PC-9 (cell line): ENCODE results near the gene TSEN34. TPM values are rescaled to one million over a fixed set of nuclear protein-coding genes. Genes with fewer than 3 reads are reported as not detected.

ENCODE experiments used
- Bru-seq: library from RNA; stranded (reverse); fragments of 400-500 nt; gene quantifications from one replicate; lab custom pipeline; 2021; lab: Mats Ljungman, UMichigan
- BruChase-seq, 2 experiments: library from RNA; stranded (reverse); fragments of 400-500 nt; gene quantifications; one replicate each; lab custom pipeline; 2021; lab: Mats Ljungman, UMichigan
- BruUV-seq: library from RNA; stranded (reverse); fragments of 400-500 nt; replicated peaks from 2 replicates; lab custom pipeline; 2021; lab: Mats Ljungman, UMichigan
- CTCF ChIA-PET: fragments of 300-600 bp; sonication (Branson Sonifier 250); formaldehyde crosslinking; loops from one replicate; lab custom pipeline; 2022; ENCODE audit warnings: antibody characterized with exemption; lab: Charles Lee
- POLR2A ChIA-PET: fragments of 300-600 bp; sonication (Branson Sonifier 250); formaldehyde crosslinking; loops from one replicate; lab custom pipeline; 2022; ENCODE audit warnings: antibody characterized with exemption; ENCODE audit not compliant: unreplicated experiment; lab: Charles Lee
- DNase-seq, 2 experiments: peaks; one replicate each; pipeline versions ENCODE4 v3.0.0 to v3.0.0-alpha.2; 2015 to 2022; ENCODE audit warnings: mixed read lengths in 1 of 2
- H2AFZ ChIP-seq: fragments of 200-600 bp; sonication (generic); 2 replicates; pipeline ENCODE4 v1.8.1; 2017; ENCODE audit warnings: antibody characterized with exemption
- H3F3A ChIP-seq: fragments of 200-600 bp; sonication (generic); 2 replicates; pipeline ENCODE4 v1.8.1; 2017; ENCODE audit warnings: antibody characterized with exemption, mild to moderate bottlenecking, low read depth; ENCODE audit not compliant: insufficient read depth
- H3K27ac ChIP-seq: fragments of 200-600 bp; sonication (generic); 2 replicates; pipeline ENCODE4 v1.6.1; 2016; ENCODE audit warnings: mixed run types
- H3K27me3 ChIP-seq: fragments of 200-600 bp; sonication (generic); 2 replicates; pipeline ENCODE4 v1.6.1; 2016; ENCODE audit warnings: low read depth, mixed run types; ENCODE audit not compliant: insufficient read depth
- H3K36me3 ChIP-seq: fragments of 200-600 bp; sonication (generic); 2 replicates; pipeline ENCODE4 v1.6.1; 2016; ENCODE audit warnings: low read depth, mixed run types
- H3K4me1 ChIP-seq: fragments of 200-600 bp; sonication (generic); replicated peaks from 2 replicates; pipeline ENCODE4 v1.6.1; 2016; ENCODE audit warnings: mixed run types; ENCODE audit not compliant: insufficient read depth
- H3K4me2 ChIP-seq: fragments of 200-600 bp; sonication (generic); 2 replicates; pipeline ENCODE4 v1.6.1; 2017; ENCODE audit warnings: mixed run types
- H3K4me3 ChIP-seq: fragments of 200-600 bp; sonication (generic); 2 replicates; pipeline ENCODE4 v1.6.1; 2016; ENCODE audit warnings: mixed run types
- H3K79me2 ChIP-seq: fragments of 200-600 bp; sonication (generic); 2 replicates; pipeline ENCODE4 v1.6.1; 2017; ENCODE audit warnings: low read depth, mixed run types
- H3K9me2 ChIP-seq: fragments of 200-600 bp; sonication (generic); 2 replicates; pipeline ENCODE4 v1.8.1; 2017; ENCODE audit warnings: mild to moderate bottlenecking; ENCODE audit not compliant: insufficient read depth
- H3K9me3 ChIP-seq: fragments of 200-600 bp; sonication (generic); 2 replicates; pipeline ENCODE4 v1.8.1; 2016; ENCODE audit warnings: low read depth; ENCODE audit not compliant: insufficient read depth
- H4K20me1 ChIP-seq: fragments of 200-600 bp; sonication (generic); 2 replicates; pipeline ENCODE4 v1.8.1; 2017; ENCODE audit not compliant: insufficient read depth
- CTCF ChIP-seq: fragments of 200-600 bp; sonication (generic); conservative IDR thresholded peaks from 2 replicates; pipeline ENCODE4 v1.6.1; 2017; ENCODE audit warnings: mixed run types, antibody characterized with exemption, mild to moderate bottlenecking, moderate library complexity
- EZH2 ChIP-seq: fragments of 200-600 bp; sonication (generic); IDR thresholded peaks from 2 replicates; pipeline ENCODE4 v1.8.0; 2017; ENCODE audit warnings: antibody characterized with exemption, low read depth
- intact Hi-C: fragments of 100-400 bp; cut with micrococcal nuclease; formaldehyde crosslinking; loops from one replicate; pipeline ENCODE4 v1.10.0; 2022; ENCODE audit not compliant: unreplicated experiment
- long read RNA-seq: library from polyadenylated mRNA; stranded (forward); transcript quantifications from one replicate; pipeline ENCODE4 v2.0.0, GENCODE V29; 2022
- total RNA-seq: library from RNA; stranded (reverse); gene quantifications from 2 replicates; pipeline ENCODE4 v1.2.3, GENCODE V29; 2021

TSEN34 gene
- total RNA-seq = 134 and 162 TPM in 2 replicates
- percentile 87 among the genes with signal in this experiment for Bru-seq, nascent RNA
- BruChase-seq, experiment 1, labeled RNA remaining after a 2-hour chase = percentile 86 among the genes with signal in this experiment
- BruChase-seq, experiment 2, labeled RNA remaining after a 6-hour chase = percentile 97 among the genes with signal in this experiment
- long read RNA-seq, transcript TSEN34-207 (3 exons, 2,372 nt) = minor isoform, 5 of 626 reads
- long read RNA-seq, transcript TSEN34-201 (5 exons, 2,294 nt) = minor isoform, 130 of 626 reads
- long read RNA-seq, transcript TSEN34-203 (4 exons, 1,349 nt) = major isoform, 345 of 626 reads
- long read RNA-seq, partial matches to known transcripts = 88 of 626 reads
- long read RNA-seq, other reads (novel, unspliced or antisense) = 56 of 626 reads

GRCh38 chr19:54191011-54191810 is at the start of gene TSEN34:
Gene TSEN34 (plus strand): TSS chr19:54191308. CDS start chr19:54191365, 57 bp downstream.
- no peaks in the 10 kb centered on the region for H3K9me3 ChIP-seq
- BruUV-seq = TSS peak; percentile 25
- peaks cover 54% of the 10 kb centered on the region for H3K79me2 ChIP-seq
- peak within 1 kb of the TSS; percentile 78 for H2AFZ ChIP-seq
- H3F3A ChIP-seq = no peaks in the 10 kb centered on the region; the same call in 1 of the 2 replicates
- no peaks in the 10 kb centered on the region for H3K27me3 ChIP-seq
- ChIA-PET POLR2A (interaction anchor here (0.6 to 2.8 kb wide), 4 partner anchors 13 to 416 kb away, joined by 3 to 36 read pairs (median 8); partner anchors contain the start of gene CNOT3), CTCF (interaction anchor here (0.6 to 1.0 kb wide), 4 partner anchors 18 to 75 kb away, joined by 3 to 5 read pairs (median 4); no protein-coding TSS in a partner anchor)
- no peak for TF ChIP-seq EZH2
- no peak for TF ChIP-seq CTCF
- no peaks in the 10 kb centered on the region for H3K9me2 ChIP-seq
- peaks cover 24% of the 10 kb centered on the region for H3K4me1 ChIP-seq
- peak within 1 kb of the TSS; percentile 93 for H3K27ac ChIP-seq
- intact Hi-C loops = no loop called here
- peak within 1 kb of the TSS; percentile 85 for H3K4me2 ChIP-seq
- H3K36me3 ChIP-seq = peaks cover 16% of the 10 kb centered on the region
- peaks cover 7% of the 10 kb centered on the region for H4K20me1 ChIP-seq
- peak within 1 kb of the TSS; percentile 66 for H3K4me3 ChIP-seq
- peak; percentile 34 to 93 for DNase-seq

- ChIA-PET POLR2A (no interaction called here), CTCF (no interaction called here)
- peaks cover 58% of the 10 kb centered on the region for H3K79me2 ChIP-seq
- H3K4me2 ChIP-seq = no peak overlapping the region
- H2AFZ ChIP-seq = no peak overlapping the region
- TF ChIP-seq CTCF (no peak), EZH2 (no peak)
- H3K4me1 ChIP-seq = peaks cover 11% of the 10 kb centered on the region; the same call in 1 of the 2 replicates
- peaks cover 5% of the 10 kb centered on the region for H3F3A ChIP-seq
- no peak overlapping the region for H3K27ac ChIP-seq
- H3K9me3 ChIP-seq = no peaks in the 10 kb centered on the region
- no peak overlapping the region for H3K4me3 ChIP-seq
- BruUV-seq = no TSS peak
- H3K27me3 ChIP-seq = no peaks in the 10 kb centered on the region
- H3K36me3 ChIP-seq = peaks cover 28% of the 10 kb centered on the region
- peaks cover 54% of the 10 kb centered on the region for H4K20me1 ChIP-seq
- no peaks in the 10 kb centered on the region for H3K9me2 ChIP-seq
- DNase-seq = no peak
- intact Hi-C loops = no loop called here
These were observed 49.8 kb upstream of the TSEN34 start for GRCh38 chr19:54141356-54141755.

GRCh38 chr19:54142166-54142780 is 48.8 kb upstream of the TSEN34 start:
- intact Hi-C loops = no loop called here
- no peak for DNase-seq
- Histone ChIP-seq H3K9me3 (no peaks in the 10 kb centered on the region), H3K4me3 (no peak overlapping the region), H3F3A (peaks cover 9% of the 10 kb centered on the region; the same call in 1 of the 2 replicates), H3K27ac (no peak overlapping the region), H3K4me2 (no peak overlapping the region), H3K79me2 (peaks cover 58% of the 10 kb centered on the region), H2AFZ (no peak overlapping the region), H4K20me1 (peaks cover 63% of the 10 kb centered on the region), H3K27me3 (no peaks in the 10 kb centered on the region), H3K36me3 (peaks cover 36% of the 10 kb centered on the region), H3K4me1 (peaks cover 11% of the 10 kb centered on the region; the same call in 1 of the 2 replicates), H3K9me2 (no peaks in the 10 kb centered on the region)
- TF ChIP-seq EZH2 (no peak), CTCF (no peak)
- BruUV-seq = no TSS peak
- CTCF ChIA-PET = no interaction called here
- POLR2A ChIA-PET = interaction anchor here (0.6 kb wide), 1 partner anchor 140 kb away, joined by 5 read pairs; no protein-coding TSS in a partner anchor
